ENCODE measurements around the gene EFHC2.

EFHC2 gene

GRCh38 chrX:44224760-44225159 is 118.7 kb downstream of the EFHC2 start (continued):
- TF ChIP-seq, protein P1, sequence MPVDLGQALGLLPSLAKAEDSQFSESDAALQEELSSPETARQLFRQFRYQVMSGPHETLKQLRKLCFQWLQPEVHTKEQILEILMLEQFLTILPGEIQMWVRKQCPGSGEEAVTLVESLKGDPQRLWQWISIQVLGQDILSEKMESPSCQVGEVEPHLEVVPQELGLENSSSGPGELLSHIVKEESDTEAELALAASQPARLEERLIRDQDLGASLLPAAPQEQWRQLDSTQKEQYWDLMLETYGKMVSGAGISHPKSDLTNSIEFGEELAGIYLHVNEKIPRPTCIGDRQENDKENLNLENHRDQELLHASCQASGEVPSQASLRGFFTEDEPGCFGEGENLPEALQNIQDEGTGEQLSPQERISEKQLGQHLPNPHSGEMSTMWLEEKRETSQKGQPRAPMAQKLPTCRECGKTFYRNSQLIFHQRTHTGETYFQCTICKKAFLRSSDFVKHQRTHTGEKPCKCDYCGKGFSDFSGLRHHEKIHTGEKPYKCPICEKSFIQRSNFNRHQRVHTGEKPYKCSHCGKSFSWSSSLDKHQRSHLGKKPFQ (tag by site-specific recombination; IDR thresholded peaks at IDR 0.05): no peak

GRCh38 chrX:44223150-44223549 is 120.3 kb downstream of the EFHC2 start:
- Histone ChIP-seq H3K4me1 (ENCODE audit: control insufficient read depth, insufficient read depth, low read length) (no peaks in the 10 kb centered on the region), H3K27ac (ENCODE audit: extremely low read depth, low read depth, low read length) (no peak overlapping the region), H3K4me3 (ENCODE audit: low read depth, low read length) (no peak overlapping the region), H3K36me3 (ENCODE audit: control insufficient read depth in 2 of 2, insufficient read depth in 1 of 2, low read length in 2 of 2) (no peaks in the 10 kb centered on the region), H3K9me3 (ENCODE audit: control insufficient read depth, insufficient read depth, low read depth, low read length) (no peaks in the 10 kb centered on the region)
- no peak for TF ChIP-seq EGR2 (tag by site-specific recombination; IDR thresholded peaks at IDR 0.05; ENCODE audit: low read depth)
- ChIA-PET POLR2A (no interaction called here), CTCF (interaction anchor here (0.6 to 1.1 kb wide), 2 partner anchors 9 to 265 kb away, joined by 3 to 4 read pairs; no protein-coding TSS in a partner anchor)

DNA sequence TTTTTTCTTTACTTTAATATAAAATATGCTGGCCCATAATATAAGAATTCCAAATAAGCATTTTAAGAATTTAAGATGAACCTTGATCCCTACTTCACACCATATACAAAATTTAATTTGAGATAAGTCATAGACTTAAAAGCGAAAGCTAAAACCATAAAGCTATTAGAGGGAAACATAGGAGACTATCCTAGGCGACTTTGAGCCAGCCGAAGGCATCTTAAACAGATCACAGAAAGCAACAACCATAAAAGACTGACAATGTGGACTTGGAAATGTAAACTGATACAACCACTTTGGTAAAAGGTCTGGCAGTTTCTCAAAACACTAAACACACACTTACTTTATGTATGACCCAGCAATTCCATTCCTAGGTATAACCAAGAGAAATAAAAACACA is 125.0 kb downstream of the EFHC2 start:
- H3K4me1 ChIP-seq (ENCODE audit: control insufficient read depth, insufficient read depth, low read length): no peaks in the 10 kb centered on the region
- H3K27ac ChIP-seq (ENCODE audit: extremely low read depth, low read depth, low read length): no peak overlapping the region
- no peak overlapping the region for H3K4me3 ChIP-seq (ENCODE audit: low read depth, low read length)
- H3K9me3 ChIP-seq (ENCODE audit: control insufficient read depth, insufficient read depth, low read depth, low read length): no peaks in the 10 kb centered on the region
- ChIA-PET CTCF (interaction anchor here (0.5 kb wide), 1 partner anchor 25 kb away, joined by 3 read pairs; no protein-coding TSS in a partner anchor), POLR2A (no interaction called here)
- H3K36me3 ChIP-seq (ENCODE audit: control insufficient read depth in 2 of 2, insufficient read depth in 1 of 2, low read length in 2 of 2): no peaks in the 10 kb centered on the region
- no peak for TF ChIP-seq ZNF10 (tag by site-specific recombination; IDR thresholded peaks at IDR 0.05)
- TF ChIP-seq ZNF24 (tag by site-specific recombination; IDR thresholded peaks at IDR 0.05): no peak
- no peak for TF ChIP-seq ZNF580 (tag by site-specific recombination; IDR thresholded peaks at IDR 0.05)
- no peak for TF ChIP-seq SP3 (tag by site-specific recombination; IDR thresholded peaks at IDR 0.05)
- TF ChIP-seq, protein P2, sequence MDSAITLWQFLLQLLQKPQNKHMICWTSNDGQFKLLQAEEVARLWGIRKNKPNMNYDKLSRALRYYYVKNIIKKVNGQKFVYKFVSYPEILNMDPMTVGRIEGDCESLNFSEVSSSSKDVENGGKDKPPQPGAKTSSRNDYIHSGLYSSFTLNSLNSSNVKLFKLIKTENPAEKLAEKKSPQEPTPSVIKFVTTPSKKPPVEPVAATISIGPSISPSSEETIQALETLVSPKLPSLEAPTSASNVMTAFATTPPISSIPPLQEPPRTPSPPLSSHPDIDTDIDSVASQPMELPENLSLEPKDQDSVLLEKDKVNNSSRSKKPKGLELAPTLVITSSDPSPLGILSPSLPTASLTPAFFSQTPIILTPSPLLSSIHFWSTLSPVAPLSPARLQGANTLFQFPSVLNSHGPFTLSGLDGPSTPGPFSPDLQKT (IDR thresholded peaks at IDR 0.05; ENCODE audit: borderline replicate concordance, low read depth, low read length): no peak

GRCh38 chrX:44216171-44216570 is 127.3 kb downstream of the EFHC2 start:
- H3K27ac ChIP-seq (ENCODE audit: extremely low read depth, low read depth, low read length): no peak overlapping the region
- H3K36me3 ChIP-seq (ENCODE audit: control insufficient read depth in 2 of 2, insufficient read depth in 1 of 2, low read length in 2 of 2): no peaks in the 10 kb centered on the region
- TF ChIP-seq ZNF501 (tag by site-specific recombination; IDR thresholded peaks at IDR 0.05): no peak
- no peak for TF ChIP-seq ZNF19 (tag by site-specific recombination; IDR thresholded peaks at IDR 0.05; ENCODE audit: low read depth)
- no peak for TF ChIP-seq ZNF202 (tag by site-specific recombination; IDR thresholded peaks at IDR 0.05; ENCODE audit: borderline replicate concordance)
- no peak for TF ChIP-seq SETDB1 (IDR thresholded peaks at IDR 0.05; ENCODE audit: insufficient read length, low read length)
- TF ChIP-seq ZNF624 (tag by site-specific recombination; IDR thresholded peaks at IDR 0.05): no peak
- TF ChIP-seq ZNF366 (tag by site-specific recombination; conservative IDR thresholded peaks at IDR 0.05): no peak
- no peak for TF ChIP-seq GLIS1 (tag by site-specific recombination; IDR thresholded peaks at IDR 0.05)
- ChIA-PET CTCF (interaction anchor here (1.2 kb wide), 1 partner anchor 28 kb away, joined by 3 read pairs; no protein-coding TSS in a partner anchor), POLR2A (no interaction called here)
- H3K4me1 ChIP-seq (ENCODE audit: control insufficient read depth, insufficient read depth, low read length): no peaks in the 10 kb centered on the region
- H3K9me3 ChIP-seq (ENCODE audit: control insufficient read depth, insufficient read depth, low read depth, low read length): no peaks in the 10 kb centered on the region
- H3K4me3 ChIP-seq (ENCODE audit: low read depth, low read length): no peak overlapping the region

DNA sequence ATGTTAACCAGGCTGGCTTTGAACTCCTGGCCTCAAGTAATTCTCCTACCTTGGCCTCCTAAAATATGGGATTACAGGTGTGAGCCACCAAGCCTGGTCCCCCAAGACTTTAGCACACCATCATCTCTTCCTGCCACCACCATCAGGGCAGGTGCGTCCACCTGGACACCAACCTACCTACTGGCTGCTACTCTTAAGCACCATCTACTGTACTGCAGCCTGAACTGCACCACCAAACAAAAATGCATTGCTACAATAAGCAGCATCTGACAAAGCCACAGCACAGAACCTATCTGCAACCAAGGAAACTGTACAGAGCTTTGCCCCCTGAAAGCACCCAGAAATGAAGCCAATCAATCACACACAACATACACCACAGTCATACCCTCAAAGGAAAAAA is 139.7 kb downstream of the EFHC2 start:
- POLR2A ChIA-PET: no interaction called here
- CTCF ChIA-PET: interaction anchor here (1.2 kb wide), 1 partner anchor 32 kb away, joined by 5 read pairs; no protein-coding TSS in a partner anchor
- no peaks in the 10 kb centered on the region for H3K9me3 ChIP-seq (ENCODE audit: control insufficient read depth, insufficient read depth, low read depth, low read length)
- H3K4me3 ChIP-seq (ENCODE audit: low read depth, low read length): no peak overlapping the region
- H3K27ac ChIP-seq (ENCODE audit: extremely low read depth, low read depth, low read length): no peak overlapping the region
- H3K36me3 ChIP-seq (ENCODE audit: control insufficient read depth in 2 of 2, insufficient read depth in 1 of 2, low read length in 2 of 2): no peaks in the 10 kb centered on the region
- no peaks in the 10 kb centered on the region for H3K4me1 ChIP-seq (ENCODE audit: control insufficient read depth, insufficient read depth, low read length)
- TF ChIP-seq OSR2 (tag by site-specific recombination; IDR thresholded peaks at IDR 0.05) (no peak), IKZF3 (tag by site-specific recombination; IDR thresholded peaks at IDR 0.05) (no peak), ZSCAN30 (tag by site-specific recombination; IDR thresholded peaks at IDR 0.05) (no peak), ZNF19 (tag by site-specific recombination; IDR thresholded peaks at IDR 0.05; ENCODE audit: low read depth) (no peak), ZNF785 (tag by site-specific recombination; IDR thresholded peaks at IDR 0.05) (no peak), ZNF398 (tag by site-specific recombination; IDR thresholded peaks at IDR 0.05) (no peak), ZNF354C (tag by site-specific recombination; IDR thresholded peaks at IDR 0.05; ENCODE audit: borderline replicate concordance, low read depth) (no peak), ZNF76 (tag by site-specific recombination; IDR thresholded peaks at IDR 0.05; ENCODE audit: borderline replicate concordance, low read depth) (no peak), ZNF223 (tag by site-specific recombination; IDR thresholded peaks at IDR 0.05) (no peak)

Data from HEK293 (cell line).